ENCODE results near the gene GYG1.
A peak's percentile ranks its signal among the peaks of the same experiment; 100 is the strongest.

The GYG1 gene

DNA sequence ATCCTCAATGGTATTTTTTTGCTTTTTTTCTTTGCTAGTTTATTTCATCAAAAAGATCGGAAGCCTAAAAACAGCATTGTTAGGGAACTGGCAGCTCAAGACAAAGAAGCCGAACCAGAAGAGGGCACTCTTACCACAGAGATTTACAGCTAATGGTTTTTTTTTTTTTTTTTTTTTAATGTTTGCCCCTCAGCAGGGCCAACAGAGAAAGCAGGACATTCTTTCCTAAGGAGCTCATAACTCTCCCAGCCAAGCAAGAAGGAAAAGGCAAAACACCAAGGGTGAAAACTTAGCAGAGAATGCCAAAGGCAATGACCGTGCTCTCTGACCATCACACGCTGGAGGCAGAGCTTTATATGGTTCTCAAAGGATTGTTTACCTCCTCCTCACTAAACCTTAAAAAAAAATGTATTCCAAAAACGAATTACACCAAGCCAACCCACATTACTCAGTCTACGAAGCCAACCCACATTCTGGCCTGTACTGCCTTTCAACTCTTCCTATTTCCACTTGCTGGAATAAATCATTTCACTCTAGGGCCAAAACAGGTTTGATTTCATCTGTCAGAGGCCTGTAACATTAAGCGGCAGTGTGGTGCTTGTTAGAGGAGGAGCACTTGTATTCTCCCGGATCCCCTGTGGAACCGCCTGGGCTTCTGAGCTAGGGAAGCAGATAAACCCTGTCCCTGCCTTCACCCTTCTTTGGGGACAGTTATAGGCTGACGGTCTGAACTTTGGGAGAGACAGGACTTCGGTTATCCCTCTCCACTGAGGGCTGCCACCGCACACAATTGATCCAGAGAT lies 35.6 kb upstream of the GYG1 start:
- TF ChIP-seq FOXP2 (optimal IDR thresholded peaks at IDR 0.05; ENCODE audit: borderline replicate concordance, extremely low read depth, extremely low read length, insufficient read depth) (no peak), SIN3A (IDR thresholded peaks at IDR 0.05; ENCODE audit: borderline replicate concordance, insufficient read depth, low read length) (no peak), POLR2AphosphoS5 (IDR thresholded peaks at IDR 0.05; ENCODE audit: low read depth, low read length) (no peak), TAF1 (IDR thresholded peaks at IDR 0.05; ENCODE audit: borderline replicate concordance, insufficient read depth, low read length) (no peak)
- TF ChIP-seq, protein P1, sequence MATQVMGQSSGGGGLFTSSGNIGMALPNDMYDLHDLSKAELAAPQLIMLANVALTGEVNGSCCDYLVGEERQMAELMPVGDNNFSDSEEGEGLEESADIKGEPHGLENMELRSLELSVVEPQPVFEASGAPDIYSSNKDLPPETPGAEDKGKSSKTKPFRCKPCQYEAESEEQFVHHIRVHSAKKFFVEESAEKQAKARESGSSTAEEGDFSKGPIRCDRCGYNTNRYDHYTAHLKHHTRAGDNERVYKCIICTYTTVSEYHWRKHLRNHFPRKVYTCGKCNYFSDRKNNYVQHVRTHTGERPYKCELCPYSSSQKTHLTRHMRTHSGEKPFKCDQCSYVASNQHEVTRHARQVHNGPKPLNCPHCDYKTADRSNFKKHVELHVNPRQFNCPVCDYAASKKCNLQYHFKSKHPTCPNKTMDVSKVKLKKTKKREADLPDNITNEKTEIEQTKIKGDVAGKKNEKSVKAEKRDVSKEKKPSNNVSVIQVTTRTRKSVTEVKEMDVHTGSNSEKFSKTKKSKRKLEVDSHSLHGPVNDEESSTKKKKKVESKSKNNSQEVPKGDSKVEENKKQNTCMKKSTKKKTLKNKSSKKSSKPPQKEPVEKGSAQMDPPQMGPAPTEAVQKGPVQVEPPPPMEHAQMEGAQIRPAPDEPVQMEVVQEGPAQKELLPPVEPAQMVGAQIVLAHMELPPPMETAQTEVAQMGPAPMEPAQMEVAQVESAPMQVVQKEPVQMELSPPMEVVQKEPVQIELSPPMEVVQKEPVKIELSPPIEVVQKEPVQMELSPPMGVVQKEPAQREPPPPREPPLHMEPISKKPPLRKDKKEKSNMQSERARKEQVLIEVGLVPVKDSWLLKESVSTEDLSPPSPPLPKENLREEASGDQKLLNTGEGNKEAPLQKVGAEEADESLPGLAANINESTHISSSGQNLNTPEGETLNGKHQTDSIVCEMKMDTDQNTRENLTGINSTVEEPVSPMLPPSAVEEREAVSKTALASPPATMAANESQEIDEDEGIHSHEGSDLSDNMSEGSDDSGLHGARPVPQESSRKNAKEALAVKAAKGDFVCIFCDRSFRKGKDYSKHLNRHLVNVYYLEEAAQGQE (IDR thresholded peaks at IDR 0.05; ENCODE audit: insufficient read depth in 1 of 2, low read depth in 2 of 2, low read length in 2 of 2): no peak

DNA sequence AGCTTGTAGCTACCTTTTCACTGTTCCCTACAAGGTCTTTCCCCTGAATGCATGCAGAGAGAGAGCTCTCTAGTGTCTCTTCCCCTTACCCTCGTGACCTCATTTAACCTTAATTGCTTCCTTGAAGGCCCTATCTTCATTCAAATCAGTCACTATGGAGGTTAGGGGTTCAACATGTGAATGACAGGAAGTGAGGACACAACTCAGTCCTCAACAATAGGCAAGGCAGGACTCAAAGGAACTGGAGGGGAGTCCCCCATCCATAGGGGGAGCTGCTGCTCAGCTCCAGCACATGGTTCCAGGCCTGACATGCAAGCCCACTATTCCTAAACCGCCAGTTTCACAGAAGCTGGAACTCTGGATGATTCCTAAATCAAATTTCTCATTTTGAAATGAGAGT lies 33.8 kb upstream of the GYG1 start:
- no peak for TF ChIP-seq SIN3A (IDR thresholded peaks at IDR 0.05; ENCODE audit: borderline replicate concordance, insufficient read depth, low read length)
- TF ChIP-seq TAF1 (IDR thresholded peaks at IDR 0.05; ENCODE audit: borderline replicate concordance, insufficient read depth, low read length): no peak
- no peak for TF ChIP-seq FOXP2 (optimal IDR thresholded peaks at IDR 0.05; ENCODE audit: borderline replicate concordance, extremely low read depth, extremely low read length, insufficient read depth)
- TF ChIP-seq, protein P1 (IDR thresholded peaks at IDR 0.05; ENCODE audit: insufficient read depth in 1 of 2, low read depth in 2 of 2, low read length in 2 of 2): no peak
- TF ChIP-seq POLR2AphosphoS5 (IDR thresholded peaks at IDR 0.05; ENCODE audit: low read depth, low read length): no peak

GRCh38 chr3:148958696-148959095 lies 32.6 kb upstream of the GYG1 start:
- TF ChIP-seq TAF1 (IDR thresholded peaks at IDR 0.05; ENCODE audit: borderline replicate concordance, insufficient read depth, low read length): no peak

DNA sequence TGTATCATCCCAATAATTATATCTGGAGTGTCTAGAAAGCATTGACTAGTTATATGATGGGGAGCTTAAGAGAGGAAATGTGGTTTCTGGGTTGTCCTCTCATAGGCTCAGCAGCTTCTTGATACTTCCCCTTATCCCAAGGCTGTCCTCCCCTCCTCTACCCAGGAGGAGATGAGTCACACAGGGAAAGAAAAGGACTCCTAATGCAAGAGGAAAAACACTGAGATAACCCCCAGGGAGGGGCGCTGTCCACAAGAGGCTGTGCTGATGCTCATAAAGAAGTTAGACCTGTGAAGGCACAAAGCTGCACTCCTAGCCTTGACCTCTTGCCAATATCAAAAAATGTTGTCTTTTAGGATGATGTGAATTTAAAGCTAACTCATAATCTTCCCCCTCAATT lies 28.8 kb upstream of the GYG1 start:
- TF ChIP-seq, protein P1 (IDR thresholded peaks at IDR 0.05; ENCODE audit: insufficient read depth in 1 of 2, low read depth in 2 of 2, low read length in 2 of 2): peak; percentile 81 to 92
- no peak for TF ChIP-seq POLR2AphosphoS5 (IDR thresholded peaks at IDR 0.05; ENCODE audit: low read depth, low read length)
- TF ChIP-seq TAF1 (IDR thresholded peaks at IDR 0.05; ENCODE audit: borderline replicate concordance, insufficient read depth, low read length): no peak

GRCh38 chr3:148964809-148965208 lies 26.5 kb upstream of the GYG1 start:
- TF ChIP-seq SIN3A (IDR thresholded peaks at IDR 0.05; ENCODE audit: borderline replicate concordance, insufficient read depth, low read length) (no peak), FOXP2 (optimal IDR thresholded peaks at IDR 0.05; ENCODE audit: borderline replicate concordance, extremely low read depth, extremely low read length, insufficient read depth) (no peak), TAF1 (IDR thresholded peaks at IDR 0.05; ENCODE audit: borderline replicate concordance, insufficient read depth, low read length) (no peak), POLR2AphosphoS5 (IDR thresholded peaks at IDR 0.05; ENCODE audit: low read depth, low read length) (no peak)
- TF ChIP-seq, protein P1 (IDR thresholded peaks at IDR 0.05; ENCODE audit: insufficient read depth in 1 of 2, low read depth in 2 of 2, low read length in 2 of 2): no peak

All from PFSK-1 (cell line).